ENCODE data around the gene PLEKHM2.

GRCh38 chr1:15636436-15636835 lies 47.7 kb upstream of the PLEKHM2 start:
- TF ChIP-seq CTCF (conservative IDR thresholded peaks at IDR 0.05 in 1 of 2, IDR thresholded peaks at IDR 0.05 in 1 of 2; ENCODE audit: extremely low read depth in 1 of 2, insufficient read depth in 1 of 2, low read depth in 1 of 2, low read length in 2 of 2) (no peak), EZH2 (IDR thresholded peaks at IDR 0.05; ENCODE audit: borderline replicate concordance, low read length) (no peak)

All from mammary epithelial cell (primary cell).